Duodenal mucosa (tissue), 2 donors: Measurements from ENCODE around the gene ZNF613.
A peak's percentile ranks its signal among the peaks of the same experiment; 100 is the strongest.
"Not testable (repeated sequence)": the region's sequence is repeated elsewhere in the genome, so short reads cannot be mapped to it uniquely, and the experiment has no call there.

Source experiments
- H3K27ac ChIP-seq: one replicate; pipeline ENCODE4 v1.7.0; 2013; ENCODE audit warnings: low read depth, low read length
- H3K27me3 ChIP-seq, 2 donors: one replicate each; pipeline ENCODE4 v1.7.0; 2013; ENCODE audit warnings: low read length in 2 of 2, control low read depth in 1 of 2; ENCODE audit not compliant: insufficient read depth in 2 of 2, control insufficient read depth in 1 of 2
- H3K36me3 ChIP-seq, 2 donors: one replicate each; pipeline ENCODE4 v1.7.0; 2013; ENCODE audit warnings: low read length in 2 of 2, control low read depth in 1 of 2; ENCODE audit not compliant: insufficient read depth in 2 of 2, control insufficient read depth in 1 of 2
- H3K4me1 ChIP-seq, 2 donors: one replicate each; pipeline ENCODE4 v1.7.0; 2013; ENCODE audit warnings: low read length in 2 of 2, control low read depth in 1 of 2; ENCODE audit not compliant: insufficient read depth in 2 of 2, control insufficient read depth in 1 of 2
- H3K4me3 ChIP-seq, 2 donors: one replicate each; pipeline ENCODE4 v1.7.0; 2013; ENCODE audit warnings: low read length in 2 of 2, low read depth in 1 of 2
- H3K9ac ChIP-seq, 2 donors: one replicate each; pipeline ENCODE4 v1.7.0; 2013; ENCODE audit warnings: low read length in 2 of 2, low read depth in 1 of 2
- H3K9me3 ChIP-seq, 2 donors: one replicate each; pipeline ENCODE4 v1.7.0; 2013; ENCODE audit warnings: low read length in 2 of 2, control low read depth in 1 of 2; ENCODE audit not compliant: control insufficient read depth in 1 of 2

The ZNF613 gene

GRCh38 chr19:51931921-51932320 is 4.6 kb downstream of the ZNF613 start:
- Histone ChIP-seq H3K27me3 (no peaks in the 10 kb centered on the region), H3K9ac (no peak overlapping the region), H3K4me3 (peak overlapping the region in 1 of 2 donors; percentile 12), H3K4me1 (no peaks in the 10 kb centered on the region), H3K27ac (no peak overlapping the region), H3K9me3 (peaks cover 28 to 53% of the 10 kb centered on the region in 2 donors), H3K36me3 (peaks cover 50% of the 10 kb centered on the region in 2 donors)

- H3K27ac ChIP-seq, result no peak overlapping the region
- H3K27me3 ChIP-seq, result no peaks in the 10 kb centered on the region
- H3K36me3 ChIP-seq, result peaks cover 74 to 87% of the 10 kb centered on the region in 2 donors
- H3K4me1 ChIP-seq, result no peaks in the 10 kb centered on the region
- peaks cover 69 to 70% of the 10 kb centered on the region in 2 donors for H3K9me3 ChIP-seq
- no peak overlapping the region for H3K4me3 ChIP-seq
- no peak overlapping the region for H3K9ac ChIP-seq
Observed at GRCh38 chr19:51938936-51939335, 11.7 kb downstream of the ZNF613 start.

- no peaks in the 10 kb centered on the region for H3K27me3 ChIP-seq
- peaks cover 57 to 60% of the 10 kb centered on the region in 2 donors for H3K36me3 ChIP-seq
- H3K4me3 ChIP-seq, result peak overlapping the region; percentile 4 to 23
- peaks cover 89 to 93% of the 10 kb centered on the region in 2 donors for H3K9me3 ChIP-seq
- no peak overlapping the region for H3K27ac ChIP-seq
- no peak overlapping the region for H3K9ac ChIP-seq
- H3K4me1 ChIP-seq, result no peaks in the 10 kb centered on the region
Observed at GRCh38 chr19:51944798-51945552, 17.7 kb downstream of the ZNF613 start.

GRCh38 chr19:51946602-51947001 is 19.3 kb downstream of the ZNF613 start:
- Histone ChIP-seq H3K9ac (no peak overlapping the region), H3K4me1 (no peaks in the 10 kb centered on the region), H3K36me3 (peaks cover 41 to 45% of the 10 kb centered on the region in 2 donors), H3K9me3 (peaks cover 81 to 90% of the 10 kb centered on the region in 2 donors), H3K27ac (no peak overlapping the region), H3K27me3 (no peaks in the 10 kb centered on the region), H3K4me3 (no peak overlapping the region)

- H3K4me3 ChIP-seq, result peak overlapping the region in 1 of 2 donors; percentile 52
Observed at GRCh38 chr19:51948975-51949374, 21.7 kb downstream of the ZNF613 start.

GRCh38 chr19:51957846-51958245 is 30.6 kb downstream of the ZNF613 start:
- not testable (repeated sequence) for H3K36me3 ChIP-seq, H3K9ac ChIP-seq, H3K4me3 ChIP-seq, H3K27me3 ChIP-seq, H3K4me1 ChIP-seq, H3K27ac ChIP-seq
- peaks cover 42 to 60% of the 10 kb centered on the region in 2 donors for H3K9me3 ChIP-seq

More at GRCh38 chr19:51948975-51949374, 21.7 kb downstream of the ZNF613 start:
- H3K4me1 ChIP-seq, result no peaks in the 10 kb centered on the region
- peaks cover 17 to 23% of the 10 kb centered on the region in 2 donors for H3K36me3 ChIP-seq
- H3K27me3 ChIP-seq, result no peaks in the 10 kb centered on the region
- peaks cover 71 to 75% of the 10 kb centered on the region in 2 donors for H3K9me3 ChIP-seq
- no peak overlapping the region for H3K9ac ChIP-seq
- H3K27ac ChIP-seq, result no peak overlapping the region

GRCh38 chr19:51959791-51960190 is 32.5 kb downstream of the ZNF613 start:
- no peak overlapping the region for H3K4me3 ChIP-seq
- no peak overlapping the region for H3K9ac ChIP-seq
- H3K27ac ChIP-seq, result no peak overlapping the region
- peaks cover 53 to 64% of the 10 kb centered on the region in 2 donors for H3K9me3 ChIP-seq
- H3K36me3 ChIP-seq, result peaks cover 13 to 17% of the 10 kb centered on the region in 2 donors
- H3K4me1 ChIP-seq, result no peaks in the 10 kb centered on the region
- H3K27me3 ChIP-seq, result no peaks in the 10 kb centered on the region

GRCh38 chr19:51960621-51961233 is 33.5 kb downstream of the ZNF613 start:
- H3K4me1 ChIP-seq, H3K27me3 ChIP-seq, H3K27ac ChIP-seq, H3K4me3 ChIP-seq, H3K9ac ChIP-seq: not testable (repeated sequence)
- H3K9me3 ChIP-seq, result peaks cover 59 to 66% of the 10 kb centered on the region in 2 donors
- H3K36me3 ChIP-seq, result peaks cover 23 to 26% of the 10 kb centered on the region in 2 donors

- peaks cover 55 to 71% of the 10 kb centered on the region in 2 donors for H3K36me3 ChIP-seq
- peaks cover 84% of the 10 kb centered on the region in 2 donors for H3K9me3 ChIP-seq
- no peaks in the 10 kb centered on the region for H3K27me3 ChIP-seq
- H3K4me3 ChIP-seq, result peak overlapping the region; percentile 1 to 32
- no peak overlapping the region for H3K27ac ChIP-seq
- no peaks in the 10 kb centered on the region for H3K4me1 ChIP-seq
- H3K9ac ChIP-seq, result no peak overlapping the region
Observed at GRCh38 chr19:51965583-51965982, 38.3 kb downstream of the ZNF613 start.

GRCh38 chr19:51970718-51971117 is 43.4 kb downstream of the ZNF613 start:
- Histone ChIP-seq H3K27ac (no peak overlapping the region), H3K4me3 (peak overlapping the region; percentile 23 to 56), H3K9me3 (peaks cover 84 to 91% of the 10 kb centered on the region in 2 donors), H3K4me1 (no peaks in the 10 kb centered on the region), H3K36me3 (peaks cover 71 to 87% of the 10 kb centered on the region in 2 donors), H3K9ac (no peak overlapping the region), H3K27me3 (no peaks in the 10 kb centered on the region)
